GM19395 (cell line): ENCODE measurements around the gene EPHB6.

ENCODE experiments used
- ATAC-seq: cut with Tn5 transposase; IDR thresholded peaks from one replicate; pipeline ENCODE4 v1.9.1; 2021; ENCODE audit warnings: mild to moderate bottlenecking, moderate library complexity; ENCODE audit not compliant: unreplicated experiment

EPHB6 gene

DNA sequence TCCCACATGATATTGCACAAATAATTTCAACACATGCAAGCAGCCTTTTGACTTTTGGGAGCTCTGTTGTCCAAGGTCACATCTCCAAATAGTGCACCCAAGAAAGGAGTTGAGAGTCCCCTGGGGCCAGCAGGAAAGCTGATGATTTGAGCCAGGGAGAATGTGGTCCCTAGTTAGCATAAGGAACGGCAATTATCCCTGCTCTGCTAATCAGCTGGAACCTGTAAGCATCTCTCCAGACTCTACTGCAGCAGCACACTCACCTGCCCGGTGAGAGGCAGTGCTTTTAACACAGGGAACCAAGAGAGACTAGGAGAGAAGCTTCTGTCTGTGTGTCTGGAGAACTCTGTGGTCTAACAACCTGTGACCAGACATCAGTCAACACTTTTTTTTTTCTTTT is 61.6 kb downstream of the EPHB6 start:
- ATAC-seq, result no peak

DNA sequence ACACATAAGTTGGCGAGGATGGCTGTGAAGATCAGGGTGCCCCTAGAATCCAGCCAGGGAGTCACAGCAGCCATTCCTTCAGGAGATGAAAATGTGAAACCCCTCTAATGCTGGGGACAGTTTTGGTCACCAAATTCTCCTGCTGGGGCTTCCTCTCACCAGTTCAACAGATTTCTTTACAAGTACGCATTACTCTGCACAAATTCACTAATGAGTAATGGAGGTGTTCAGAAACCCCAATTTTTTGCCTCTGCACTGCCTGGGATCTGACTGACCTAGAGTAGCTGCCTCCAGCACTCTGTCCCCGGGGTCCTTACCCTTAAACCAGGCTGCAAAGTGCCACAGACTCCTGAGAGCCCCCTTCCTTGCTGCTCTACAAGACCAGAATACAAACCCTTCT is 62.6 kb downstream of the EPHB6 start:
- no peak for ATAC-seq

DNA sequence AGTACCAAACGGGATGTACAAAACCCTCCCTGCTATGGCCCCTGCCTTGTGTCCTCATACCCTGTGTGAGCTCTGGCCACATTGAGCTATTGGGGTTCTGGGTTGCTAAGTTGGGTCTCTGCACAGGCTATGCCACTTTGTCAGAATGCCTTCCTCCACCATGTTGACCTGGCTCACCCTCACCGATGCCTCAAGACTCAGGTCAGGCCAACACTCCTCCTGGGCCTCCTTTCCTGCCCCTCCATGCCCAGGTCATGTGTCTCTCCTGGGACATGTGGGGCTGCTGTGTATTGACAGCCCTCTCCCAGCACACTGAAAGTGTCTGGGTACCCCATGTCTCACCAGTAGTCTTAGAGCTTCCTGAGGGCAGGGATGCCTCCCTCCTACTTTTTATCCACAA is 64.0 kb downstream of the EPHB6 start:
- ATAC-seq, result no peak

DNA sequence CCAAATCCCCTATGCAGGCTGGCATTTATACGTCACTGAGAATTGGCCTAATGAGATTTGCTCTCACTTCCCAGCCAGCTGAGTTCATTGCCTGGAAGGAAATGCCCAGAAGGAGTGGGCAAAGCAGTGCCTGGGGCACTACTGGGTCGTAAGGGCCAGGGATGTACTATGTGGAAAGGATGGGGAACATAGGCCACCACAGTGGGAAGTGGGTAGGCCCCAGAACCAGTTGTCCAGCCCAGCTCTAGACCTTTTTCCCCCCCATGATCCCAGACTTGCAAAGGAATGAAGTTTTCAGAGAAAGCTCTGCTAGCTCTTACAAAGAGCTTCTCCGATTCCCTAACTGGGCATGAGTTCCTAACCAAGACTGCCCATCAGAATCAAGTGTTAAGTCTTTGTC is 64.8 kb downstream of the EPHB6 start:
- no peak for ATAC-seq
